Endothelial cell of umbilical vein (primary cell): ENCODE measurements around the gene ADA.

ENCODE experiments used
- POLR2A ChIP-seq: IDR thresholded peaks from 2 replicates; pipeline ENCODE4 v1.6.1; 2012; ENCODE audit warnings: low read depth, mild to moderate bottlenecking, control low read depth, low read length
- TF ChIP-seq, protein P1 (sequence below), 2 donors: IDR thresholded peaks; 1 replicate in 1 of 2; 2 replicates in 1 of 2; pipeline ENCODE4 v1.5.1; 2011; ENCODE audit warnings: low read length in 2 of 2, mild to moderate bottlenecking in 2 of 2, moderate library complexity in 2 of 2, control low read depth in 1 of 2, inconsistent platforms in 1 of 2, low read depth in 1 of 2; ENCODE audit not compliant: insufficient read depth in 1 of 2; ENCODE audit errors: extremely low read depth in 1 of 2

DNA sequence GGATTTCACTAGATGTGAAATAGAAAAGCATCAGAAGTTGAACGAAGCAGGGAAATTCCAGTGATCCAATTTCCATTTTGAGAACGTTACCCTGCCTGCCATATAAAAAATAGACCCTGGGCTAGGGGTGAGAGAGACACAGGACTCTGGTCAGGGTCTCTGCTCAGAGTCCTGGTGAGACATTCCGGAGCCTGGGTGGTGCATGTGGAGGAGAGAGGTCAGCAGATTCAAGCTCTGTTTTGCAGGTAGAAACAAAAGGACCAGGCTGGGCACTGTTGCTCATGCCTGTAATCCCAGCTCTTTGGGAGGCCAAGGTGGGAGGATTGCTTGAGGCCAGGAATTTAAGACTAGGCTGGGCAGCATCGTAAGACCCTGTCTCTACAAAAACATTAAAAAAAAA is 51.2 kb downstream of the ADA start:
- no peak for TF ChIP-seq POLR2A
- TF ChIP-seq, protein P1, sequence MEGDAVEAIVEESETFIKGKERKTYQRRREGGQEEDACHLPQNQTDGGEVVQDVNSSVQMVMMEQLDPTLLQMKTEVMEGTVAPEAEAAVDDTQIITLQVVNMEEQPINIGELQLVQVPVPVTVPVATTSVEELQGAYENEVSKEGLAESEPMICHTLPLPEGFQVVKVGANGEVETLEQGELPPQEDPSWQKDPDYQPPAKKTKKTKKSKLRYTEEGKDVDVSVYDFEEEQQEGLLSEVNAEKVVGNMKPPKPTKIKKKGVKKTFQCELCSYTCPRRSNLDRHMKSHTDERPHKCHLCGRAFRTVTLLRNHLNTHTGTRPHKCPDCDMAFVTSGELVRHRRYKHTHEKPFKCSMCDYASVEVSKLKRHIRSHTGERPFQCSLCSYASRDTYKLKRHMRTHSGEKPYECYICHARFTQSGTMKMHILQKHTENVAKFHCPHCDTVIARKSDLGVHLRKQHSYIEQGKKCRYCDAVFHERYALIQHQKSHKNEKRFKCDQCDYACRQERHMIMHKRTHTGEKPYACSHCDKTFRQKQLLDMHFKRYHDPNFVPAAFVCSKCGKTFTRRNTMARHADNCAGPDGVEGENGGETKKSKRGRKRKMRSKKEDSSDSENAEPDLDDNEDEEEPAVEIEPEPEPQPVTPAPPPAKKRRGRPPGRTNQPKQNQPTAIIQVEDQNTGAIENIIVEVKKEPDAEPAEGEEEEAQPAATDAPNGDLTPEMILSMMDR (IDR thresholded peaks at IDR 0.05; ENCODE audit: extremely low read depth in 1 of 2, insufficient read depth in 1 of 2, low read depth in 1 of 2, low read length in 2 of 2) = no peak
